Measurements from ENCODE around the gene MRPS12. TPM values are rescaled to one million over a fixed set of nuclear protein-coding genes. Genes with fewer than 3 reads are reported as not detected.

Gene MRPS12
- total and polyA plus RNA-seq, 9 of the 15 experiments (the other 6 are each of a cell fraction or from before 2014, with no cell fraction given): 8.1 to 174 (median 52.0) TPM

- 0 out of 6 replicates have a peak, but pooled peaks of 1 of the 3 experiments have one; percentile 17 for TF ChIP-seq ZBTB11 (CRISPR knock-in tag; IDR thresholded peaks at IDR 0.05)
- TF ChIP-seq ARID1B (IDR thresholded peaks at IDR 0.05): peak; percentile 56
- no peak for TF ChIP-seq KLF6 (CRISPR knock-in tag; IDR thresholded peaks at IDR 0.05; ENCODE audit: borderline replicate concordance)
- TF ChIP-seq TCF3 (CRISPR knock-in tag; IDR thresholded peaks at IDR 0.05): no peak
- 0 out of 2 replicates have a peak, but pooled peaks have one; percentile 16 for TF ChIP-seq ZNF644 (tag; IDR thresholded peaks at IDR 0.05; ENCODE audit: low read depth)
- TF ChIP-seq ZNF707 (CRISPR knock-in tag; conservative IDR thresholded peaks at IDR 0.05): peak; percentile 72; the same call in 1 of the 2 replicates
- TF ChIP-seq KDM2B (CRISPR knock-in tag; IDR thresholded peaks at IDR 0.05): 0 out of 2 replicates have a peak, but pooled peaks have one; percentile 21
- no peak for TF ChIP-seq ZNF507 (tag; conservative IDR thresholded peaks at IDR 0.05)
- peak; percentile 23; the same call in 1 of the 2 replicates for TF ChIP-seq MGA (IDR thresholded peaks at IDR 0.05)
- TF ChIP-seq HNRNPL (IDR thresholded peaks at IDR 0.05; ENCODE audit: low read depth, low read length): peak; percentile 86
These were observed 592 bp upstream of the MRPS12 start, which contains the start of gene SARS2 (continued) for GRCh38 chr19:38929929-38930775.
